ENCODE measurements around the gene ULK4. TPM values are rescaled to one million over a fixed set of nuclear protein-coding genes. Genes with fewer than 3 reads are reported as not detected.
"Not testable (repeated sequence)": the region's sequence is repeated elsewhere in the genome, so short reads cannot be mapped to it uniquely, and the experiment has no call there.

Gene ULK4
- total RNA-seq, 1 experiment from 2014 or later = 4.2 TPM

DNA sequence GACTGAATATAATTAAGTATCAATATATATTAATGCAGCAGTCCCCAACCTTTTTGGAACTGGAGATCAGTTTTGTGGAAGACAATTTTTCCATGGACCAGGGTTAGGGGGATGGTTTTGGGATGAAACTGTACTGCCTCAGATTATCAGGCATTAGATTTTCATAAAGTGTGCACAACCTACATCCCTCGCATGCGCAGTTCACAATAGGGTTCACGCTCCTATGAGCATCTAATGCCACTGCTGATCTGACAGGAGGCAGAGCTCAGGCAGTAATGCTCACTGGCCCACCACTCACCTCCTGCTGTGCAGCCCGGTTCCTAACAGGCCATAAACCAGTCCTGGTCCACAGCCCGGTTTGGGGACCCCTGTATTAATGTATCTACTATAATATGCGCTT is 95.6 kb downstream of the ULK4 start:
- Mint-ChIP-seq H3K4me1 (ENCODE audit: low read depth, unreplicated experiment) (no peaks in the 10 kb centered on the region), H3K27me3 (ENCODE audit: insufficient read depth, unreplicated experiment) (no peaks in the 10 kb centered on the region), H3K27ac (ENCODE audit: unreplicated experiment) (no peak overlapping the region), H3K4me3 (ENCODE audit: unreplicated experiment) (no peak overlapping the region), H3K36me3 (ENCODE audit: insufficient read depth, unreplicated experiment) (no peaks in the 10 kb centered on the region), H3K9me3 (ENCODE audit: unreplicated experiment) (no peaks in the 10 kb centered on the region)
- ChIA-PET CTCF (no interaction called here), POLR2A (no interaction called here)
- H3K4me1 ChIP-seq = no peaks in the 10 kb centered on the region
- no peak overlapping the region for H3K4me3 ChIP-seq (ENCODE audit: low read depth, low read length)
- intact Hi-C loops (cut with micrococcal nuclease; ENCODE audit: unreplicated experiment) = no loop called here
- no peak for DNase-seq
- H3K36me3 ChIP-seq (ENCODE audit: control insufficient read depth, insufficient read depth, low read length) = no peaks in the 10 kb centered on the region
- no TSS peak for BruUV-seq (replicated peaks)
- TF ChIP-seq, protein P1, sequence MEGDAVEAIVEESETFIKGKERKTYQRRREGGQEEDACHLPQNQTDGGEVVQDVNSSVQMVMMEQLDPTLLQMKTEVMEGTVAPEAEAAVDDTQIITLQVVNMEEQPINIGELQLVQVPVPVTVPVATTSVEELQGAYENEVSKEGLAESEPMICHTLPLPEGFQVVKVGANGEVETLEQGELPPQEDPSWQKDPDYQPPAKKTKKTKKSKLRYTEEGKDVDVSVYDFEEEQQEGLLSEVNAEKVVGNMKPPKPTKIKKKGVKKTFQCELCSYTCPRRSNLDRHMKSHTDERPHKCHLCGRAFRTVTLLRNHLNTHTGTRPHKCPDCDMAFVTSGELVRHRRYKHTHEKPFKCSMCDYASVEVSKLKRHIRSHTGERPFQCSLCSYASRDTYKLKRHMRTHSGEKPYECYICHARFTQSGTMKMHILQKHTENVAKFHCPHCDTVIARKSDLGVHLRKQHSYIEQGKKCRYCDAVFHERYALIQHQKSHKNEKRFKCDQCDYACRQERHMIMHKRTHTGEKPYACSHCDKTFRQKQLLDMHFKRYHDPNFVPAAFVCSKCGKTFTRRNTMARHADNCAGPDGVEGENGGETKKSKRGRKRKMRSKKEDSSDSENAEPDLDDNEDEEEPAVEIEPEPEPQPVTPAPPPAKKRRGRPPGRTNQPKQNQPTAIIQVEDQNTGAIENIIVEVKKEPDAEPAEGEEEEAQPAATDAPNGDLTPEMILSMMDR (IDR thresholded peaks at IDR 0.05; ENCODE audit: insufficient read depth in 1 of 2, low read depth in 1 of 2, low read length in 1 of 2, severe bottlenecking in 1 of 2, unreplicated experiment in 1 of 2) = no peak
- no peaks in the 10 kb centered on the region for H3K27me3 ChIP-seq (replicated peaks; ENCODE audit: control insufficient read depth, insufficient read depth, low read length)
- H3K9me3 ChIP-seq = no peaks in the 10 kb centered on the region

DNA sequence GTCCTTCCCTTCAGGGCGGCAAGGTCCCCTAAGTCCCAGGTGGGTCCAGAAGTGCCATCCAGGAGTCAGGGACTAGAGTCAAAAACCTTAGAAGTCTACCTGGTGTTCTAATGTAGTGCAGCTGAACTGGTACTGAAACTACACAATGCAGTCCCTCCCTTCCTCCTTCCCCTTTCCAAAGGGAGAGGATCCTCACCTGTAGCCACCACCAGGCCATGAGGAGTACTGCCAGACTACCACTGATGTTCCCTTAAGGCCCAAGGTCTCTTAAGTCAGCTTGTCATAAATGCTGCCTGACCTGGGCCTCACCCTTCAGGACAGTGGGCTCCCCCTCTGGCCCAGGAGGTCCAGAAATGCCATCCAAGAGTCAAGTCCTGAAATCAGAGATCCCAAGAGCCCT is 98.9 kb downstream of the ULK4 start:
- DNase-seq = peak; percentile 38 to 47
- Mint-ChIP-seq H3K4me1 (ENCODE audit: low read depth, unreplicated experiment) (no peaks in the 10 kb centered on the region), H3K9me3 (ENCODE audit: unreplicated experiment) (peaks cover 12% of the 10 kb centered on the region), H3K36me3 (ENCODE audit: insufficient read depth, unreplicated experiment) (no peaks in the 10 kb centered on the region), H3K4me3 (ENCODE audit: unreplicated experiment) (no peak overlapping the region), H3K27me3 (ENCODE audit: insufficient read depth, unreplicated experiment) (no peaks in the 10 kb centered on the region), H3K27ac (ENCODE audit: unreplicated experiment) (no peak overlapping the region)
- TF ChIP-seq, protein P1 (IDR thresholded peaks at IDR 0.05; ENCODE audit: insufficient read depth in 1 of 2, low read depth in 1 of 2, low read length in 1 of 2, severe bottlenecking in 1 of 2, unreplicated experiment in 1 of 2) = peak; percentile 21 to 39
- intact Hi-C loops (cut with micrococcal nuclease; ENCODE audit: unreplicated experiment) = no loop called here
- Histone ChIP-seq H3K27me3 (replicated peaks; ENCODE audit: control insufficient read depth, insufficient read depth, low read length) (no peaks in the 10 kb centered on the region), H3K4me3 (ENCODE audit: low read depth, low read length) (no peak overlapping the region), H3K4me1 (no peaks in the 10 kb centered on the region), H3K36me3 (ENCODE audit: control insufficient read depth, insufficient read depth, low read length) (no peaks in the 10 kb centered on the region), H3K9me3 (no peaks in the 10 kb centered on the region)
- BruUV-seq (replicated peaks) = no TSS peak
- ChIA-PET POLR2A (no interaction called here), CTCF (no interaction called here)

DNA sequence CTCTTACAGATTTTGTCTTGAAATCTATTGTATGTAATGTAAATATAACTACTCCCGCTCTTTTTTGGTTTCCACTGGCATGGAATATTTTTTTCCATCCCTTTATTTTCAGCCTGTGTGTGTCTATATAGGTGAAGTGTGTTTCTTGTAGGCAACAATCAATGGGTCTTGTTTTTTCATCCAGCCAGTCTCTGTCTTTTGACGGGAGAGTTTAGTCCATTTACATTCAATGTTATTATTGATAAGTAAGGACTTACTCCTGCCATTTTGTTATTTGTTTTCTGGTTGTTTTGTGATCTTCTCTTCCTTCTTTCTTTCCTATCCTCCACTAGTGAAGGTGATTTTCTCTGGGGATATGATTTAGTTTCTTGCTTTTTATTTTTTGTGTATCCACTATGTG is 101.4 kb downstream of the ULK4 start:
- H3K4me3 Mint-ChIP-seq (ENCODE audit: unreplicated experiment); H3K36me3 Mint-ChIP-seq (ENCODE audit: insufficient read depth, unreplicated experiment); H3K4me1 ChIP-seq; H3K27me3 Mint-ChIP-seq (ENCODE audit: insufficient read depth, unreplicated experiment); CTCF ChIA-PET; DNase-seq; intact Hi-C loops (cut with micrococcal nuclease; ENCODE audit: unreplicated experiment); H3K9me3 ChIP-seq; H3K36me3 ChIP-seq (ENCODE audit: control insufficient read depth, insufficient read depth, low read length); H3K4me1 Mint-ChIP-seq (ENCODE audit: low read depth, unreplicated experiment); H3K4me3 ChIP-seq (ENCODE audit: low read depth, low read length); H3K27ac Mint-ChIP-seq (ENCODE audit: unreplicated experiment); BruUV-seq (replicated peaks); H3K27me3 ChIP-seq (replicated peaks; ENCODE audit: control insufficient read depth, insufficient read depth, low read length); POLR2A ChIA-PET: not testable (repeated sequence)
- H3K9me3 Mint-ChIP-seq (ENCODE audit: unreplicated experiment) = peaks cover 12% of the 10 kb centered on the region

DNA sequence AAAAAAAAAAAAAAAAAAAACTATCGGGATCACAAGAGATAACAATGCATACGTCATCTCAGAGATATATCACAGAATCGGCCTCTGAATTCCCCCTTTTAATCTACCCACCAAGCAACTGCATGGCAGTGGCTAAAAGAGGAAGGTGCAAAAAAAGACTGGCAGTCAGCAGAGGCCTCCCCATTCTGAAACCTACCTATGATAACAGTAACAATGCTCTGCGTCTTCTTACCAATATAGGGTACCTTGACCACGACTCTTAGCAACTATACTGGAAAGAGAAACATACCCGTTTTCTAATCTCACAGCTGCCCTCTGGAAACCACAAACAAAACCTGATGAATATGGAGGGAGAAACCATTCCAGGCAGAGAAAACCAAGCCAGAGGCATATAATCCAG is 106.9 kb downstream of the ULK4 start:
- H3K27ac Mint-ChIP-seq (ENCODE audit: unreplicated experiment) = no peak overlapping the region
- Histone ChIP-seq H3K36me3 (ENCODE audit: control insufficient read depth, insufficient read depth, low read length) (no peaks in the 10 kb centered on the region), H3K4me3 (ENCODE audit: low read depth, low read length) (no peak overlapping the region), H3K4me1 (no peaks in the 10 kb centered on the region), H3K27me3 (replicated peaks; ENCODE audit: control insufficient read depth, insufficient read depth, low read length) (no peaks in the 10 kb centered on the region), H3K9me3 (no peaks in the 10 kb centered on the region)
- POLR2A ChIA-PET = no interaction called here
- H3K9me3 Mint-ChIP-seq (ENCODE audit: unreplicated experiment) = peaks cover under 1% of the 10 kb centered on the region
- CTCF ChIA-PET = no interaction called here
- no peaks in the 10 kb centered on the region for H3K27me3 Mint-ChIP-seq (ENCODE audit: insufficient read depth, unreplicated experiment)
- H3K36me3 Mint-ChIP-seq (ENCODE audit: insufficient read depth, unreplicated experiment) = no peaks in the 10 kb centered on the region
- BruUV-seq (replicated peaks) = no TSS peak
- H3K4me1 Mint-ChIP-seq (ENCODE audit: low read depth, unreplicated experiment) = no peaks in the 10 kb centered on the region
- intact Hi-C loops (cut with micrococcal nuclease; ENCODE audit: unreplicated experiment) = no loop called here
- DNase-seq = no peak
- no peak overlapping the region for H3K4me3 Mint-ChIP-seq (ENCODE audit: unreplicated experiment)
- TF ChIP-seq, protein P1 (IDR thresholded peaks at IDR 0.05; ENCODE audit: insufficient read depth in 1 of 2, low read depth in 1 of 2, low read length in 1 of 2, severe bottlenecking in 1 of 2, unreplicated experiment in 1 of 2) = no peak
